Sigmoid colon (tissue), 7 donors: Measurements from ENCODE around the gene CTSE. TPM values are rescaled to one million over a fixed set of nuclear protein-coding genes. Genes with fewer than 3 reads are reported as not detected.

Source experiments
- DNase-seq: peaks from one replicate; pipeline ENCODE4 v3.0.0-alpha.2; 2019
- H3K27ac ChIP-seq, 4 donors: fragments of 200-600 bp; sonication (generic); one replicate each; pipeline ENCODE4 v1.5.1; 2016 to 2019; ENCODE audit warnings: mild to moderate bottlenecking in 1 of 4
- H3K27me3 ChIP-seq, 3 donors: fragments of 200-600 bp; sonication (generic); one replicate each; pipeline ENCODE4 v1.5.1; 2019; ENCODE audit warnings: mild to moderate bottlenecking in 1 of 3
- H3K36me3 ChIP-seq, 4 donors: fragments of 200-600 bp; sonication (generic); one replicate each; pipeline ENCODE4 v1.5.1; 2016 to 2019
- H3K4me1 ChIP-seq, 4 donors: fragments of 200-600 bp; sonication (generic); one replicate each; pipeline ENCODE4 v1.5.1; 2017 to 2019
- H3K4me3 ChIP-seq, 4 donors: fragments of 200-600 bp; sonication (generic); one replicate each; pipeline ENCODE4 v1.5.1; 2017 to 2019; ENCODE audit warnings: mild to moderate bottlenecking in 2 of 4, moderate library complexity in 1 of 4
- H3K9me3 ChIP-seq, 4 donors: fragments of 200-600 bp in 3 of 4; sonication (generic) in 3 of 4; one replicate each; pipeline versions ENCODE4 v1.5.1 to v1.6.1; 2013 to 2019
- CTCF ChIP-seq, 4 experiments: fragments of 450-650 bp in 3 of 4; fragments of 200-600 bp in 1 of 4; IDR thresholded peaks; one replicate each; pipeline ENCODE4 v1.5.1; 2016 to 2019; ENCODE audit warnings: antibody characterized with exemption in 4 of 4, mild to moderate bottlenecking in 3 of 4, moderate library complexity in 2 of 4
- EP300 ChIP-seq, 4 donors: sonication (generic); formaldehyde crosslinking; IDR thresholded peaks; one replicate each; pipeline ENCODE4 v1.6.1; 2017; ENCODE audit warnings: antibody characterized with exemption in 4 of 4
- POLR2A ChIP-seq, 2 donors: fragments of 450-650 bp; IDR thresholded peaks; one replicate each; pipeline ENCODE4 v1.6.1; 2016; ENCODE audit warnings: antibody characterized with exemption in 2 of 2, mild to moderate bottlenecking in 2 of 2, moderate library complexity in 2 of 2
- POLR2AphosphoS5 ChIP-seq, 4 donors: sonication (generic); formaldehyde crosslinking; IDR thresholded peaks; one replicate each; pipeline ENCODE4 v1.6.1; 2017; ENCODE audit warnings: antibody characterized with exemption in 4 of 4
- WGBS, 2 donors: extraction: QIAGEN DNeasy Blood & Tissue Kit; methylation state at CpG; one replicate each; pipeline ENCODE4 v1.1.7; 2013; 5-methylcytosine and 5-hydroxymethylcytosine counted together
- intact Hi-C: fragments of 100-400 bp; cut with DNase I; formaldehyde crosslinking; loops from one replicate; pipeline ENCODE4 v1.15.1; 2023
- polyA plus RNA-seq, 3 donors: library from polyadenylated mRNA; stranded (reverse); fragments of 200-250 nt; gene quantifications; one replicate each; pipeline ENCODE4 v1.2.3, GENCODE V29; 2013
- total RNA-seq, 4 donors: library from RNA; depleted of rRNA; stranded (reverse); fragments of >200 nt; gene quantifications; one replicate each; pipeline ENCODE4 v1.1.0, GENCODE V29; 2016
- donor health status: healthy with polysubstance abuse.
- donor health status: Bipolar disorder and iron deficiency.
- donor health status: healthy.

CTSE gene
- total and polyA plus RNA-seq, 7 donors, result 4.4 to 9.0 (median 8.6) TPM; not detected in 4

- no peak for TF ChIP-seq POLR2AphosphoS5 (IDR thresholded peaks at IDR 0.05)
- TF ChIP-seq EP300 (IDR thresholded peaks at IDR 0.05), result no peak
- no peak for TF ChIP-seq POLR2A (IDR thresholded peaks at IDR 0.05)
- no peak for TF ChIP-seq CTCF (IDR thresholded peaks at IDR 0.05)
- H3K27me3 ChIP-seq, result no peaks in the 10 kb centered on the region
- DNase-seq, result no peak
Observed at GRCh38 chr1:205974712-205975111, 49.0 kb downstream of the CTSE start.

GRCh38 chr1:205973377-205974232 lies 50.1 kb downstream of the CTSE start:
- no peaks in the 10 kb centered on the region for H3K9me3 ChIP-seq
- no peaks in the 10 kb centered on the region for H3K36me3 ChIP-seq
- H3K4me1 ChIP-seq, result peaks cover 0 to 4% (median 0%) of the 10 kb centered on the region in 4 donors
- TF ChIP-seq POLR2A (IDR thresholded peaks at IDR 0.05), result no peak
- TF ChIP-seq POLR2AphosphoS5 (IDR thresholded peaks at IDR 0.05), result no peak
- TF ChIP-seq EP300 (IDR thresholded peaks at IDR 0.05), result no peak
- TF ChIP-seq CTCF (IDR thresholded peaks at IDR 0.05), result no peak
- peak; percentile 26 for DNase-seq
- no peak overlapping the region for H3K27ac ChIP-seq
- intact Hi-C loops, result no loop called here
- WGBS, 2 donors, result 95 to 98% methylated on average over 8 of the region's 8 CpGs
- H3K4me3 ChIP-seq, result no peak overlapping the region
- no peaks in the 10 kb centered on the region for H3K27me3 ChIP-seq

More at GRCh38 chr1:205974712-205975111, 49.0 kb downstream of the CTSE start:
- Histone ChIP-seq H3K4me3 (no peak overlapping the region), H3K27ac (no peak overlapping the region), H3K36me3 (no peaks in the 10 kb centered on the region), H3K9me3 (no peaks in the 10 kb centered on the region), H3K4me1 (peaks cover 0 to 4% (median 0%) of the 10 kb centered on the region in 4 donors)
- intact Hi-C loops, result no loop called here
- WGBS, 2 donors, result 87 to 89% methylated on average over 3 of the region's 3 CpGs

DNA sequence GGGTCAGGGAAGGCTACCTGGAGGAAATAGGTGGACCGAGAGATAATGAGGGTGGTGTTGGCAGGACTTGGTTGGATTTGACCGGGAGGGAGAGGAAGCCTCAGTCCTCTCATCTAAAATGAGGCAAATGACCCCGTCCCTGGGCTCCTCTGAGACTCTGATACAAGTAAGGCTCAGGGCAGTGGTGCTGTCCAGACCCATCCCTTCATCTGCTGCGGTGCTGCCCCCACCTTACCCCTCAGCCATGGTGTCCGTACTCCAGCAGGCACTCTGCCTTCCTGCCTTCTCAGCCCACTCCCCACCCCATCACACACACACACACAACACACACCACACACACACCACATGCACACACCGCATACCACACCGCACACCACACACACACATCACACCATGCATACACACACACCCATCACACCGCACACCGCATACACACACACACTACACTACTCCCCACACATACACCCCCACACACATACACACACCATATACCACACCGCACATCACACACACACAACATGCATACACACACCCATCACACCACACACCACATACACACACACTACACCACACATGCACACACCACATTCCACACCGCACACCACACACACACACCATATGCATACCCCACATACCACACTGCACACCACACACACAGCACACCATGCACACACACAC lies 51.1 kb downstream of the CTSE start:
- no peaks in the 10 kb centered on the region for H3K36me3 ChIP-seq
- no peaks in the 10 kb centered on the region for H3K9me3 ChIP-seq
- no peak for TF ChIP-seq POLR2A (IDR thresholded peaks at IDR 0.05)
- no peak for TF ChIP-seq CTCF (IDR thresholded peaks at IDR 0.05)
- H3K27me3 ChIP-seq, result no peaks in the 10 kb centered on the region
- WGBS, 2 donors, result 78 to 81% methylated on average over 11 of the region's 11 CpGs
- DNase-seq, result peak; percentile 37
- intact Hi-C loops, result no loop called here
- peaks cover 0 to 4% (median 0%) of the 10 kb centered on the region in 4 donors for H3K4me1 ChIP-seq
- H3K4me3 ChIP-seq, result no peak overlapping the region
- H3K27ac ChIP-seq, result no peak overlapping the region

DNA sequence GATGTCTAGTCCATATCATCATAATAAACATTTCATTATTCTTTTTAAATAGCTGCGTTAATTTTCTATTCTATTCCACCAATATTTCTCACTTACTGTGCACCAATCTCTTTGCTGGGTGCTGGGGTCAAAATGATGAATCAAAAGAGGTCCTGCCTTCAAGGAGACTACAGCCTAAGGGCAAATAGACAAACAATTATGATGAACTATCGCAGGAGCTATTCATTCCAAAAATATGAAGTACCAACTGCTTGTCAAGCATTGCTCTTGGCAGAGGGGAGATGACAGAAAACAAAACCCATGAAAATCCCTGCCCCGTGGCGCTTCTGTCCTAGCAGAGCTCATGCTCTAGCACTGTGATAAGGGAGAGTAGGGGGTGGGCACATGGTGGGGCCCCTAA lies 51.6 kb downstream of the CTSE start:
- no peaks in the 10 kb centered on the region for H3K9me3 ChIP-seq
- H3K36me3 ChIP-seq, result no peaks in the 10 kb centered on the region
- DNase-seq, result no peak
- intact Hi-C loops, result no loop called here
- no peak overlapping the region for H3K27ac ChIP-seq
- WGBS, 2 donors, result 76 to 81% methylated on average over 4 of the region's 4 CpGs
- peaks cover 0 to 2% (median 0%) of the 10 kb centered on the region in 4 donors for H3K4me1 ChIP-seq
- no peak overlapping the region for H3K4me3 ChIP-seq
- no peak for TF ChIP-seq CTCF (IDR thresholded peaks at IDR 0.05)
- TF ChIP-seq POLR2A (IDR thresholded peaks at IDR 0.05), result no peak
- no peak for TF ChIP-seq POLR2AphosphoS5 (IDR thresholded peaks at IDR 0.05)
- TF ChIP-seq EP300 (IDR thresholded peaks at IDR 0.05), result no peak
- no peaks in the 10 kb centered on the region for H3K27me3 ChIP-seq
